ENCODE data around the gene TLX2. TPM values are rescaled to one million over a fixed set of nuclear protein-coding genes. Genes with fewer than 3 reads are reported as not detected.

Gene TLX2
- total RNA-seq, 1 experiment from 2014 or later: 0.68 TPM

DNA sequence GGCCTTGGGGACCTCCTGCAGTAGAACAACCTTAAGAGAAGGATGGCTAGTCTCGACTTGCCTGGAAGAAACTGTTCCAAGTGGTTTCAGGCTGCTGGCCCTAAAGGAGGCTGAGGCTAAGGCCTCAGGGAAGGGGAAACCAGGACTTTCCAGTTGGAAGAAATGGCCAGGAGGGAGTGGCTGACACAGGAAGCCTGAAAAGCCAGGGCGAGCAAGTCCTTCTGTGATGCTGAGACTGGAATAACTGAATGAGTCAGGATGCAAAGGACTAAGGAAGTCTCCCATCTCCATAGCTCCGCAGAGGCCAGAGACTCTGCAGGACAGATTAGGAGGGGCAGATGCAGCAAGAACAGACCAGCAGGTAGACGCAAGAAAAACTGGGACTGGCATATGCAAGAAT, 22.9 kb downstream of the TLX2 start:
- POLR2A ChIA-PET: no interaction called here
- no peak for DNase-seq
- Histone ChIP-seq H3K4me1 (no peaks in the 10 kb centered on the region; the same call in 1 of the 2 replicates), H3K27me3 (replicated peaks; ENCODE audit: control insufficient read depth, insufficient read depth, low read length) (no peaks in the 10 kb centered on the region), H3K36me3 (ENCODE audit: control insufficient read depth, insufficient read depth, low read length) (no peaks in the 10 kb centered on the region), H3K9me3 (no peaks in the 10 kb centered on the region), H3K4me3 (ENCODE audit: low read depth, low read length) (no peak overlapping the region)
- Mint-ChIP-seq H3K4me3 (ENCODE audit: unreplicated experiment) (no peak overlapping the region), H3K27me3 (ENCODE audit: insufficient read depth, unreplicated experiment) (no peaks in the 10 kb centered on the region), H3K9me3 (ENCODE audit: unreplicated experiment) (no peaks in the 10 kb centered on the region), H3K27ac (ENCODE audit: unreplicated experiment) (no peak overlapping the region), H3K36me3 (ENCODE audit: insufficient read depth, unreplicated experiment) (no peaks in the 10 kb centered on the region), H3K4me1 (ENCODE audit: low read depth, unreplicated experiment) (no peaks in the 10 kb centered on the region)
- intact Hi-C loops (cut with micrococcal nuclease; ENCODE audit: unreplicated experiment): no loop called here
- BruUV-seq (replicated peaks): no TSS peak
- TF ChIP-seq, protein P1, sequence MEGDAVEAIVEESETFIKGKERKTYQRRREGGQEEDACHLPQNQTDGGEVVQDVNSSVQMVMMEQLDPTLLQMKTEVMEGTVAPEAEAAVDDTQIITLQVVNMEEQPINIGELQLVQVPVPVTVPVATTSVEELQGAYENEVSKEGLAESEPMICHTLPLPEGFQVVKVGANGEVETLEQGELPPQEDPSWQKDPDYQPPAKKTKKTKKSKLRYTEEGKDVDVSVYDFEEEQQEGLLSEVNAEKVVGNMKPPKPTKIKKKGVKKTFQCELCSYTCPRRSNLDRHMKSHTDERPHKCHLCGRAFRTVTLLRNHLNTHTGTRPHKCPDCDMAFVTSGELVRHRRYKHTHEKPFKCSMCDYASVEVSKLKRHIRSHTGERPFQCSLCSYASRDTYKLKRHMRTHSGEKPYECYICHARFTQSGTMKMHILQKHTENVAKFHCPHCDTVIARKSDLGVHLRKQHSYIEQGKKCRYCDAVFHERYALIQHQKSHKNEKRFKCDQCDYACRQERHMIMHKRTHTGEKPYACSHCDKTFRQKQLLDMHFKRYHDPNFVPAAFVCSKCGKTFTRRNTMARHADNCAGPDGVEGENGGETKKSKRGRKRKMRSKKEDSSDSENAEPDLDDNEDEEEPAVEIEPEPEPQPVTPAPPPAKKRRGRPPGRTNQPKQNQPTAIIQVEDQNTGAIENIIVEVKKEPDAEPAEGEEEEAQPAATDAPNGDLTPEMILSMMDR (IDR thresholded peaks at IDR 0.05; ENCODE audit: insufficient read depth in 1 of 2, low read depth in 1 of 2, low read length in 1 of 2, severe bottlenecking in 1 of 2, unreplicated experiment in 1 of 2): no peak
- CTCF ChIA-PET: no interaction called here

DNA sequence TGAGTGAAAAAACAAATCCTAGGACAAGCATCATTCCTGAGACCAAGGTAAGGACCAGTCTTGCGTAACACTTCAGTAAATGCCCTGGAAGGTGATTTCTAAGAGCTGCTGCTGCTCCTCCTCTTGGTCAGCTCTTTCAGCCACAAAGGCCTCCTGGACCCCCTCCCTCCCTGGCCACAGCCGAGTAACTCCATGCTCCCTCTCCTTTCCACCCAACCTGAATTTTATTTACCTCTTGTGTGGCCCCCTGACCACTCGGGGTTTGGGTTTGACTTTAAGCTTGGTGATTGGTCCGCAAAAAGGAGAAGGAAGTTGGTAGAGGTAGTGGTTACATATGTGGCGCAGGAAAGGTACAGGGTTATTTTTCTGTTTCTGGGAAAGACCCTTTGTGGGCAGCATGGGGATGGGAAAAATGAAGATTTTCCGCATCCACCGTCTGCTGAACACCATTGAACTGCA, 24.7 kb downstream of the TLX2 start:
- POLR2A ChIA-PET: interaction anchor here (0.9 to 1.1 kb wide), 2 partner anchors 8 to 10 kb away, joined by 3 read pairs; no protein-coding TSS in a partner anchor
- H3K27me3 Mint-ChIP-seq (ENCODE audit: insufficient read depth, unreplicated experiment): no peaks in the 10 kb centered on the region

DNA sequence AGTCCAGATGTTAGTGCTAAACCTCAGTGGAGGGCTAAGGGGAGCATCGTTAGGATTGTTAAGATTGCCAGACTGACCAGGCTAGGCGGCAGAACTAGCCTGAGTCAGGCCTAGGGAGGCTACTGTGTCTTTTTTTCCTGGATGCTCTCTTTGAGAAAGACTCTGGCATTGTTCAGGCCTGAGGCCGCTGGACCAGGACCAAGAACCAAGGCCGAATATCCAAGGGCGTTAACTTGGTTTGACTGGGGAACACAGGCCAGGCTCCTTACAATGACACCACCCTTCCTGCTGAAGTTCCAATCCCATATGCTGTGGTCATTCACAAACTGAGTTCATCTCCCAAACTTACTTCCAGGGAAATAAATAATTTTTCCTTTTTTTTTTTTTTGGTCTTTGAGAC, 26.0 kb downstream of the TLX2 start:
- no peaks in the 10 kb centered on the region for H3K27me3 Mint-ChIP-seq (ENCODE audit: insufficient read depth, unreplicated experiment)
- TF ChIP-seq, protein P1 (IDR thresholded peaks at IDR 0.05; ENCODE audit: insufficient read depth in 1 of 2, low read depth in 1 of 2, low read length in 1 of 2, severe bottlenecking in 1 of 2, unreplicated experiment in 1 of 2): no peak
- no peaks in the 10 kb centered on the region for H3K9me3 Mint-ChIP-seq (ENCODE audit: unreplicated experiment)
- H3K4me3 ChIP-seq (ENCODE audit: low read depth, low read length): no peak overlapping the region
- H3K9me3 ChIP-seq: no peaks in the 10 kb centered on the region
- H3K4me1 ChIP-seq: no peaks in the 10 kb centered on the region; the same call in 1 of the 2 replicates
- peak in 1 of 2 experiments; percentile 13 for DNase-seq
- intact Hi-C loops (cut with micrococcal nuclease; ENCODE audit: unreplicated experiment): no loop called here
- no peaks in the 10 kb centered on the region for H3K4me1 Mint-ChIP-seq (ENCODE audit: low read depth, unreplicated experiment)
- CTCF ChIA-PET: no interaction called here
- no TSS peak for BruUV-seq (replicated peaks)
- POLR2A ChIA-PET: no interaction called here
- H3K27me3 ChIP-seq (replicated peaks; ENCODE audit: control insufficient read depth, insufficient read depth, low read length): no peaks in the 10 kb centered on the region
- H3K4me3 Mint-ChIP-seq (ENCODE audit: unreplicated experiment): no peak overlapping the region
- H3K36me3 ChIP-seq (ENCODE audit: control insufficient read depth, insufficient read depth, low read length): no peaks in the 10 kb centered on the region
- H3K36me3 Mint-ChIP-seq (ENCODE audit: insufficient read depth, unreplicated experiment): no peaks in the 10 kb centered on the region
- H3K27ac Mint-ChIP-seq (ENCODE audit: unreplicated experiment): no peak overlapping the region

More for the DNA sequence above, 24.7 kb downstream of the TLX2 start:
- TF ChIP-seq, protein P1 (IDR thresholded peaks at IDR 0.05; ENCODE audit: insufficient read depth in 1 of 2, low read depth in 1 of 2, low read length in 1 of 2, severe bottlenecking in 1 of 2, unreplicated experiment in 1 of 2): no peak
- no peaks in the 10 kb centered on the region for H3K9me3 ChIP-seq
- no peaks in the 10 kb centered on the region for H3K4me1 Mint-ChIP-seq (ENCODE audit: low read depth, unreplicated experiment)
- H3K4me1 ChIP-seq: no peaks in the 10 kb centered on the region; the same call in 1 of the 2 replicates
- H3K4me3 ChIP-seq (ENCODE audit: low read depth, low read length): no peak overlapping the region
- no peaks in the 10 kb centered on the region for H3K36me3 ChIP-seq (ENCODE audit: control insufficient read depth, insufficient read depth, low read length)
- DNase-seq: no peak
- CTCF ChIA-PET: interaction anchor here (0.6 to 1.0 kb wide), 2 partner anchors 36 to 82 kb away, joined by 3 to 9 read pairs; no protein-coding TSS in a partner anchor
- H3K9me3 Mint-ChIP-seq (ENCODE audit: unreplicated experiment): no peaks in the 10 kb centered on the region
- H3K27me3 ChIP-seq (replicated peaks; ENCODE audit: control insufficient read depth, insufficient read depth, low read length): no peaks in the 10 kb centered on the region
- no peak overlapping the region for H3K27ac Mint-ChIP-seq (ENCODE audit: unreplicated experiment)
- intact Hi-C loops (cut with micrococcal nuclease; ENCODE audit: unreplicated experiment): no loop called here
- H3K36me3 Mint-ChIP-seq (ENCODE audit: insufficient read depth, unreplicated experiment): no peaks in the 10 kb centered on the region
- no peak overlapping the region for H3K4me3 Mint-ChIP-seq (ENCODE audit: unreplicated experiment)
- no TSS peak for BruUV-seq (replicated peaks)

All from Caco-2 (cell line).